GM18873 (cell line): ENCODE data around the gene DLL1.
"Not testable (repeated sequence)": the region's sequence is repeated elsewhere in the genome, so short reads cannot be mapped to it uniquely, and the experiment has no call there.

ENCODE experiments used
- ATAC-seq: cut with Tn5 transposase; IDR thresholded peaks from one replicate; pipeline ENCODE4 v1.9.1; 2021; ENCODE audit warnings: mild to moderate bottlenecking, moderate library complexity, moderate number of reproducible peaks; ENCODE audit not compliant: unreplicated experiment, low FRiP score

The DLL1 gene

GRCh38 chr6:170290296-170291128 is at the start of gene DLL1:
DLL1 (minus strand) TSS chr6:170291078; CDS start chr6:170290139, 939 bp downstream.
- ATAC-seq, result no peak

GRCh38 chr6:170335199-170335598 is 44.3 kb upstream of the DLL1 start:
- ATAC-seq, result not testable (repeated sequence)

- ATAC-seq, result no peak
Measured at GRCh38 chr6:170329321-170329720, 38.4 kb upstream of the DLL1 start.

- no peak for ATAC-seq
Measured at GRCh38 chr6:170317718-170318117, 26.8 kb upstream of the DLL1 start.

- ATAC-seq, result no peak
Measured at GRCh38 chr6:170317076-170317475, 26.2 kb upstream of the DLL1 start.

- ATAC-seq, result no peak
Measured at GRCh38 chr6:170316071-170316470, 25.2 kb upstream of the DLL1 start.

- ATAC-seq, result no peak
Measured at GRCh38 chr6:170314983-170315382, 24.1 kb upstream of the DLL1 start.

GRCh38 chr6:170313716-170314295 is 22.9 kb upstream of the DLL1 start:
- ATAC-seq, result no peak

GRCh38 chr6:170312876-170313275 is 22.0 kb upstream of the DLL1 start:
- no peak for ATAC-seq

GRCh38 chr6:170311696-170312095 is 20.8 kb upstream of the DLL1 start:
- no peak for ATAC-seq

- no peak for ATAC-seq
Measured at GRCh38 chr6:170308761-170309160, 17.9 kb upstream of the DLL1 start.

- no peak for ATAC-seq
Measured at GRCh38 chr6:170307080-170307545, 16.2 kb upstream of the DLL1 start.

GRCh38 chr6:170306324-170307079 is 15.6 kb upstream of the DLL1 start, which contains the start of gene FAM120B:
FAM120B (plus strand) TSS chr6:170306758; CDS start chr6:170317391, 10,633 bp downstream.
- peak; percentile 96 for ATAC-seq

GRCh38 chr6:170305805-170306323 is 15.0 kb upstream of the DLL1 start:
- peak; percentile 2 for ATAC-seq

GRCh38 chr6:170301184-170301583 is 10.3 kb upstream of the DLL1 start:
- no peak for ATAC-seq

- no peak for ATAC-seq
Measured at GRCh38 chr6:170298688-170299087, 7.8 kb upstream of the DLL1 start.

GRCh38 chr6:170297576-170298330 is 6.9 kb upstream of the DLL1 start:
- no peak for ATAC-seq

- no peak for ATAC-seq
Measured at GRCh38 chr6:170296746-170297575, 6.1 kb upstream of the DLL1 start.

GRCh38 chr6:170296423-170296745 is 5.5 kb upstream of the DLL1 start:
- no peak for ATAC-seq
